Hematopoietic multipotent progenitor cell treated with erythropoietin and hydrocortisone succinate and interleukin-3 and kit ligand, for 8 days (in vitro differentiated cells): ENCODE results near the gene TRIM52.
"Not testable (repeated sequence)": the region's sequence is repeated elsewhere in the genome, so short reads cannot be mapped to it uniquely, and the experiment has no call there.

Source experiments
- DNase-seq: peaks from one replicate; pipeline ENCODE4 v3.0.0-alpha.2; 2015

TRIM52 gene

DNA sequence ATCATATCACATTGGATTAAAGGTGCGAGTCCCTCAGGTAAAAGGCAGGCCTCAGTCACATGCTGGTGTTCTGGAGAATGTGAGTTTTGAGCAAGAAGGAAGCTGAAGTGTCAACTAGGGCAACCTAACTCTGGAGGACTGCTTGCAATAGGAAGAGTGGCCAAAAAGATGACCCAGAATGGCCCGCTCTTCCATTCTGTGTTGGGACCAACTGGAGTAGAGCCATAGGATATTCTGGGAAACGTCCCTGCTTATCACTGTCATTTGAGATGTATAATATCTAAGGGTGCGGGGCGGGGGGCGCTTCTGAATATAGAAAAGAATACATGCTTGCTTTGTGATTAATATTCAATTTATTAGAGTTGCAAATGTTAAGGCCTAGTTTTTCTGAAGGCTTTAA lies 48.9 kb downstream of the TRIM52 start:
- DNase-seq, result no peak

DNA sequence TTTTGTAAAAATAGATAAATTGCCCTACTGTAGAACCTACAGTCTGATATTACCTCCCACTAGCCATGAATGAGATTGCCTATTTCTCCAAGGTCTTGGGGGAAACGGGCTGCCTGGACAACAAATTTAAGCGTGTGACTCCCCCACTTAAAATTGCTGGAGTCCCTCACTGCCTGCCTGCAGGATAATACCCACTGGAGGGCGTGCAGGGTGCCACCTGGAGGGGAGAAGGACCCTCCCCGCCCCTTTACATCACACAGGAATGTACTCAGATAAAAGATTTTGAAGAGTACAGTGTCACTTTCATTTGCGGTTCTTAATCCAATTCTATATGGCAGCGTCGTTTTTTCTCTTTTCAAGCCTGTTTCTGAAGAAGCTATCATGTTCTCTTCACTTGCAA lies 49.7 kb downstream of the TRIM52 start:
- no peak for DNase-seq

DNA sequence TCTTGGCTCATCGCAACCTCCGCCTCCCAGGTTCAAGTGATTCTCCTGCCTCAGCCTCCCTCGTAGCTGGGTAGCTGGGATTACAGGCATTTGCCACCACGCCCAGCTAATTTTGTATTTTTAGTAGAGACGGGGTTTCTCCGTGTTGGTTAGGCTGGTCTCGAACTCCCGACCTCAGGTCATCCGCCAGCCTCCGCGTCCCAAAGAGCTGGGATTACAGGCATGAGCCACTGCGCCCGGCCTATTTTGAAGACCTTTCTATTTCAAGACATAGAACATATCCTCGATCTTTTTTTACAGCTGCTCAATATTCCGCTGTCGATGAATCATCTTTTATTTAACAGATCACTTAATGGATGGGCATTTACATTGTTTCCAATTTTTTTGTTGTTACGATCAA lies 50.2 kb downstream of the TRIM52 start:
- not testable (repeated sequence) for DNase-seq

GRCh38 chr5:181210148-181210547 lies 50.8 kb downstream of the TRIM52 start:
- not testable (repeated sequence) for DNase-seq

- not testable (repeated sequence) for DNase-seq
Observed at GRCh38 chr5:181209006-181209405, 51.9 kb downstream of the TRIM52 start.

DNA sequence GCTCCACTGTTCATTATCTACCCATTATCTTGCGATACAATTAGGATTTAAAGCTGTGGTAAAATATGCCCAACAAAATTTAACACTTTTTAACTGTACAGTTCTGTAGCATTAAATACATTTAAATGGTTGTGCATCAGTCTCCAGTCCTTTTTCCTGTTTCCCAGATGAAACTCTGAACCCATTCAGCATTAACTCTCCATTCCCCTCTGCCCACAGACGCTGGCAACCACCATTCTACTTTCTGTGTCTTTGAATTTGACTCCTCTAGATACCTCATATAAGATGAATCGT lies 53.0 kb downstream of the TRIM52 start:
- DNase-seq, result no peak

DNA sequence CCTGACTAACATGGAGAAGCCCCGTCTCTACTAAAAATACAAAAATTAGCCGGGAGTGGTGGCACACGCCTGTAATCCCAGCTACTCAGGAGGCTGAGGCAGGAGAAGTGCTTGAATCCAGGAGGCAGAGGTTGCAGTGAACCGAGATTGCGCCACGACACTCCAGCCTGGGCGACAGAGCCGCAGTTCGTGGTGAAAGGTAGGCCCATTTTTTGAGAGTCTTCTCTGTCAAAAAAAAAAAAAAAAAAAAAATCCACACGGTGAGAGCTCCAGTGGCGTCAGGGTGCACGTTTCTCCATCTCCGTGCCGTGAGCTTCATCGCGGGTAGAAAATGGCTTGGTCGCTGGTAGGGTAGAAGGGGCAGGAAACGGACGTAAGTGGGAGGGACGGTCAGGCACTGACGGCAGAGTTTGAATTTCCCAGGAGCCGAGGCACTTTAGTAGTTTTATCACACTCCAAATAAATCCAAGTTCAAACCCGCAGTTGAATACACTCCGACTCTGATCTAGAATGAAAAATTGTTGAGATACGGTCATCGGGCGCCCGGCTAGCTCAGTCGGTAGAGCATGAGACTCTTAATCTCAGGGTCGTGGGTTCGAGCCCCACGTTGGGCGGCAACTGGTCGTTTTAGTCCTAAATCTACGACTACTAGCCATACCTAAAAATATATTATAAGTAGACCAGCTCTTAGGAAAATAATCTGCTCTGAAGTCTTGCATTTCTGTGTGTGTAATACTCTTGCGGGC lies 53.6 kb downstream of the TRIM52 start:
- DNase-seq, result peak; percentile 95

GRCh38 chr5:181205761-181206649 lies 54.9 kb downstream of the TRIM52 start:
- peak; percentile 43 for DNase-seq
